ENCODE measurements around the gene NLRX1. TPM values are rescaled to one million over a fixed set of nuclear protein-coding genes. Genes with fewer than 3 reads are reported as not detected.
A peak's percentile ranks its signal among the peaks of the same experiment; 100 is the strongest.
"Not testable (repeated sequence)": the region's sequence is repeated elsewhere in the genome, so short reads cannot be mapped to it uniquely, and the experiment has no call there.

NLRX1 gene
- total RNA-seq, 1 donor from 2014 or later = 1.7 TPM

DNA sequence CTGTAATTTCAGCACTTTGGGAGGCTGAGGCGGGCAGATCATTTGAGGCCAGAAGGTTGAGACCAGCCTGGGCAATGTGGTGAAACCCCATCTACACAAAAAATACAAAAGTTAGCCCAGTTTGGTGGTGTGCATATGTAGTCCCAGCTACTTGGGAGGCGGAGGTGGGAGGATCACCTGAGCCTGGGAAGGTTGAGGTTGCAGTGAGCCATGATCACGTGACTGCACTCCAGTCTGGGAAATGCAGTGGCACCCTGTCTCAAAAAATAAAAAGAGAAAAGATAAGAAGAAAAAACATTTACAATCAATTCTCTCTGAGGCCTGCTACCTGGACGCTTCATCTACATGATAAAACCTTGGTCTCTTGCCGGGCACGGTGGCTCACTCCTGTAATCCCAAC, 30.4 kb downstream of the NLRX1 start:
- Mint-ChIP-seq H3K36me3 (ENCODE audit: unreplicated experiment) (no peaks in the 10 kb centered on the region), H3K27me3 (ENCODE audit: unreplicated experiment) (no peaks in the 10 kb centered on the region), H3K4me3 (ENCODE audit: unreplicated experiment) (no peak overlapping the region), H3K27ac (ENCODE audit: unreplicated experiment) (no peak overlapping the region), H3K9me3 (ENCODE audit: unreplicated experiment) (peaks cover 3% of the 10 kb centered on the region), H3K4me1 (ENCODE audit: low read depth, unreplicated experiment) (no peaks in the 10 kb centered on the region)
- TF ChIP-seq, protein P1, sequence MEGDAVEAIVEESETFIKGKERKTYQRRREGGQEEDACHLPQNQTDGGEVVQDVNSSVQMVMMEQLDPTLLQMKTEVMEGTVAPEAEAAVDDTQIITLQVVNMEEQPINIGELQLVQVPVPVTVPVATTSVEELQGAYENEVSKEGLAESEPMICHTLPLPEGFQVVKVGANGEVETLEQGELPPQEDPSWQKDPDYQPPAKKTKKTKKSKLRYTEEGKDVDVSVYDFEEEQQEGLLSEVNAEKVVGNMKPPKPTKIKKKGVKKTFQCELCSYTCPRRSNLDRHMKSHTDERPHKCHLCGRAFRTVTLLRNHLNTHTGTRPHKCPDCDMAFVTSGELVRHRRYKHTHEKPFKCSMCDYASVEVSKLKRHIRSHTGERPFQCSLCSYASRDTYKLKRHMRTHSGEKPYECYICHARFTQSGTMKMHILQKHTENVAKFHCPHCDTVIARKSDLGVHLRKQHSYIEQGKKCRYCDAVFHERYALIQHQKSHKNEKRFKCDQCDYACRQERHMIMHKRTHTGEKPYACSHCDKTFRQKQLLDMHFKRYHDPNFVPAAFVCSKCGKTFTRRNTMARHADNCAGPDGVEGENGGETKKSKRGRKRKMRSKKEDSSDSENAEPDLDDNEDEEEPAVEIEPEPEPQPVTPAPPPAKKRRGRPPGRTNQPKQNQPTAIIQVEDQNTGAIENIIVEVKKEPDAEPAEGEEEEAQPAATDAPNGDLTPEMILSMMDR (IDR thresholded peaks at IDR 0.05; ENCODE audit: partially characterized antibody, unreplicated experiment) = no peak
- DNase-seq = no peak

DNA sequence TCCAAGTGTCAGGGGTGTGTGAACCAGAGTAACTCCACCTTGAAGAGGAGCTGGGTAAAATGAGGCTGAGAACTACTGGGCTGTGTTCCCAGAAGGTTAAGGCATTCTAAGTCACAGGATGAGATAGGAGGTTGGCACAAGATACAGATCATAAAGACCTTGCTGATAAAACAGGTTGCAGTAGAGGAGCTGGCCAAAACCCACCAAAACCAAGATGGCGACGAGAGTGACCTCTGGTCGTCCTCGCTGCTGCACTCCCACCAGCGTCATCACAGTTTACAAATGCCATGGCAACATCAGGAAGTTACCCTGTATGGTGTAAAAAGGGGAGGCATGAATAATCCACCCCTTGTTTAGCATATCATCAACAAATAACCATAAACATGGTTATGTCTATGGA, 32.7 kb downstream of the NLRX1 start:
- H3K36me3 Mint-ChIP-seq (ENCODE audit: unreplicated experiment); DNase-seq; H3K4me3 Mint-ChIP-seq (ENCODE audit: unreplicated experiment); H3K27me3 Mint-ChIP-seq (ENCODE audit: unreplicated experiment); H3K9me3 Mint-ChIP-seq (ENCODE audit: unreplicated experiment); H3K4me1 Mint-ChIP-seq (ENCODE audit: low read depth, unreplicated experiment); H3K27ac Mint-ChIP-seq (ENCODE audit: unreplicated experiment): not testable (repeated sequence)

DNA sequence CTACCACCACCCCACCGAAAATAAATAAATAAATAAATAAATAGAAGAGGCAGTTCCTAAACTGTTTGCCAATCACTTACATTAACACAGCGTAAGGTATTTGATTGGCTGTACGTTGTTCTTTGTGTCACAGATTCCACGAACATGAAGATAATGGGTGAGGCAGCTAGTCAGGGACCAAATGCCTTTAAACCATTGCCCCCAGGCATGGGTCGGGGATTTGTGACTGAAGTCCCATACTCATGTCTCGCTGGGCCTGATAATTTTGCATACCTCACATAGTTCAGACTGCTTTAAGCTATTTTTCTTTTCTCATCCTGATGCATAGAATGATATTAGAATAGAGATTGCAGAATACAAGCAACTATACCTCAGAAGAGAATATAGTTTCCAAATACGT, 34.0 kb downstream of the NLRX1 start:
- H3K27ac Mint-ChIP-seq (ENCODE audit: unreplicated experiment) = no peak overlapping the region
- DNase-seq = no peak
- H3K36me3 Mint-ChIP-seq (ENCODE audit: unreplicated experiment) = no peaks in the 10 kb centered on the region
- H3K9me3 Mint-ChIP-seq (ENCODE audit: unreplicated experiment) = peaks cover 4% of the 10 kb centered on the region
- H3K4me3 Mint-ChIP-seq (ENCODE audit: unreplicated experiment) = no peak overlapping the region
- TF ChIP-seq, protein P1 (IDR thresholded peaks at IDR 0.05; ENCODE audit: partially characterized antibody, unreplicated experiment) = no peak
- peaks cover 1% of the 10 kb centered on the region for H3K4me1 Mint-ChIP-seq (ENCODE audit: low read depth, unreplicated experiment)
- peaks cover 5% of the 10 kb centered on the region for H3K27me3 Mint-ChIP-seq (ENCODE audit: unreplicated experiment)

DNA sequence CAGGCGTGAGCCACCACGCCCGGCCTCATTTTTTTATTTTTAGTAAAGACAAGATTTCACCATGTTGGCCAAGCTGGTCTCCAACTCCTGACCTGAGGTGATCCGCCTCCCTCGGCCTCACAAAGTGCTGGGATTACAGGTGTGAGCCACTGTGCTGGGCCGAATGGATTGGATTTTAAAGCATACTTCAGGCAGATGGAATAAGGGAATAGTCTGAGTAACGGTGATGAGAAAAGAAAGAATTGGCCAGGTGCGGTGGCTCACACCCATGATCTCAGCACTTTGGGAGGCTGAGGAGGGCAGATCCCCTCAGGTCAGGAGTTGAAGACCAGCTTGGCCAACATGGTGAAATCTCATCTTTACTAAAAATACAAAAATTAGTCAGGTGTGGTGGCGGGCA, 35.5 kb downstream of the NLRX1 start:
- Mint-ChIP-seq H3K36me3 (ENCODE audit: unreplicated experiment) (no peaks in the 10 kb centered on the region), H3K4me1 (ENCODE audit: low read depth, unreplicated experiment) (peaks cover 4% of the 10 kb centered on the region), H3K27me3 (ENCODE audit: unreplicated experiment) (peaks cover 5% of the 10 kb centered on the region), H3K27ac (ENCODE audit: unreplicated experiment) (no peak overlapping the region), H3K9me3 (ENCODE audit: unreplicated experiment) (peaks cover 4% of the 10 kb centered on the region), H3K4me3 (ENCODE audit: unreplicated experiment) (no peak overlapping the region)
- DNase-seq = no peak
- TF ChIP-seq, protein P1 (IDR thresholded peaks at IDR 0.05; ENCODE audit: partially characterized antibody, unreplicated experiment) = no peak

DNA sequence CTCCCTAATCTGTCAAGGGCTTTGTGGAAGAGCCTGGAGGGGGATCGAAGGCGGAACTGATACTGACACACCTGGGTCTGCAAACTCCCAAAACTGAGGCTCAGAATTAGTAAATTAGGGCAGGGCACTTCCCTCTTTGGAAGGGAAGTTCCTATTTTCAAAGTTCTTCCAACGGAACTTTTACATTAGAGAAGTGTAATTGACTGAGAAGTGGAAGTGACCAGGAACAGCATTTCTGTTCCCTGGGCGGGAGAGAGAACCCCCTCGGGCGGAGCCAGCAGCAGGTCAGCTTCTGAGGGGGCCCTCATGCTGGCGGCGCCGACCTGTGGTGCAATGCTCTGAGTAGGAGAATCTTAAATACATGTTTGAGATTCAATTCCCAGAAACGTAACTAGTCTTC, 36.6 kb downstream of the NLRX1 start:
- Mint-ChIP-seq H3K27me3 (ENCODE audit: unreplicated experiment) (peaks cover 5% of the 10 kb centered on the region), H3K4me3 (ENCODE audit: unreplicated experiment) (peak overlapping the region; percentile 78), H3K9me3 (ENCODE audit: unreplicated experiment) (peaks cover 4% of the 10 kb centered on the region), H3K27ac (ENCODE audit: unreplicated experiment) (peak overlapping the region; percentile 7), H3K36me3 (ENCODE audit: unreplicated experiment) (no peaks in the 10 kb centered on the region), H3K4me1 (ENCODE audit: low read depth, unreplicated experiment) (peaks cover 4% of the 10 kb centered on the region)
- DNase-seq = no peak
- TF ChIP-seq, protein P1 (IDR thresholded peaks at IDR 0.05; ENCODE audit: partially characterized antibody, unreplicated experiment) = no peak

Data from glutamatergic neuron (in vitro differentiated cells).